NCI-H2196 (cell line): ENCODE results near the gene PPIA.
"Not testable (repeated sequence)": the region's sequence is repeated elsewhere in the genome, so short reads cannot be mapped to it uniquely, and the experiment has no call there.

Source experiments
- DNase-seq: peaks from one replicate; lab custom pipeline; 2025; ENCODE audit not compliant: unreplicated experiment; lab: John Stamatoyannopoulos, UW

PPIA gene

DNA sequence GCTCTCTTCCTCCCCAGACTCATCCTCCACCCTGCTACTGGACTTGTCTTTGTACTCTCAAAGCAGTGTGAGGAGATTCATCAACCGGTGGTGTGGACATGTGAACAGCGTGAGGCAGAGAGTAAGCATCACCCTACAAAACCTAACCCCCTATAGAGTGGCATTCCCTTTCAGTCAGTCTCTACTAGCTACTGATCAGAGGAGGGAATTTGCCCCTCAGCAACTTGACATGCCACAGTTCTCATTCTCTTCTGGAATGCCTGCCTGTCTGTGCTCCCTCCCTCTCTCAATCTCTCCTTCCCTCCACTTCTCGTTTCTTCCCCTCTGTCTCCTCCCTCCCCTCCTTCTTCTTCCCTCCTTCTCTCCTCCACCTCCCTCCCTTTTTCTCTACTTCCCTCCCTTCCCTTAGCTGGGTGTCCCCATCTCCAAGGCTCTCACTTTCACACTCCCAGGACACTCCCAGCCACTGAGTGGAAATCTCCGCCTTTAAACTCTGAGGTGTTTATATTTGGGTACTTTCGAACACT is 26.8 kb downstream of the PPIA start:
- DNase-seq = no peak

DNA sequence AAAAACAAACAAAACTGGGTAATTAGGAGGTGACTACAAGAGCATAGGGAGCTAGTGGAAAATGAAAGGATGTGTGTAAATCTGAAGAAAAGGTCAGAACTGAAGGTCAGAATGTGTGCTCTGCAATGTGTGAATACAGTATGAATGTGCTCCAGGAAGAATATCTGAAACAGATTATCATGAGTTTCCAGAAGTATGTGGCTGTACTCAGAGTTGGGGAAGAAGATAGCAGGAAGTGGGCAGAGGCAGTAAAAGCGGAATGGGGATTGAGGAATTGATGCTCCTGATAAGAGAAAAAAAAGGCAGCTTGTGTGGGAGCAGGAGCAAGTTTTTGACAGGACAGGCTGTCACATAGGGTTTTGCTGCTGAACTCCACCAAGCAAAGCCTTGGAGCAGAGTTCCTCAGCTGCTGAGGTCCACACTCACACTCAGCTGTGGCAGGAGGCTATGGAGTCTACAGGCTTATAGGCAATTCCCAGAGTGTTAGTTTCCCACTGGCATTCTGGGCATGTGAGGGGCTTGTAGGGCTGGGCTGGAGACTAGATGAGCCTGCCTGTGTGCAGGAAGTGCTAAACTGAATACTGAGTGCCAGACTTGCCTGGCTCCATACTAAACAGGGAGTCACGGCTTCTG is 28.5 kb downstream of the PPIA start:
- DNase-seq = no peak

DNA sequence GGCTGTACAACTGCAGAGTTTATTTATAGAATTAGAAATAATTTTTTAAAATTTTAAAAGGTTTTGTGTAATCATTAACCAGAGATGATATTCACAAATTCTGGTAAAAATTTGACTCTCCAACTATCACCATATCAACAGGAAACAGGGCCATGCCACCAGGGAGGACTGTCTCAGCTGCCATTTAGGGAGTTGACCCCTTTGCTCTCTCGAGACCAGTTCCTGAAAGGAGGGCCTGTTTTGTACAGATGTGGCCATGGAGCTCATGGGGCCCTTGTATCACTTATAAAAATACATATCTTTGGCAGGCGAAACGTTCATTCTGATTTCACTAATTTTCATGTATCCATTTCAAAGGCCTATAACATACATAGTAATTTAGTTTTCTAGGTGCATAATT is 31.1 kb downstream of the PPIA start:
- no peak for DNase-seq

DNA sequence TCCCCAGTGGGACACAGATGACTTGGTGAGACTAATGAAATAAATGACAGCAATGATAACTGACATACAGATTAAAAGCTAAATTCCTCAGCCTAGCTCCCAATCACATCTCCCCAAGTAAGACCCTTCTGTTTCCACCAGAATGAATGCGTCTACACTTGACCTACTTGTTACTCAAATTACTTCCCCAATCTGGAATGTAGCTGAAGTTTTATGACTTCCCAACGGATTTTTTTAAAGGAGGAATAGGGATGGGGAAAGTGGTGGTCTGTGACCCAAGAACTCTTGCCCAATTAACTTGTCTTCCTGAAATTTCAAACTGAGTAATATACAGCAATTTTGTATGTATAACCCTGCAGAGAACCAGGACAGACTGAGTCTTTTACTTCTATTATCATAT is 42.3 kb downstream of the PPIA start:
- DNase-seq = no peak

DNA sequence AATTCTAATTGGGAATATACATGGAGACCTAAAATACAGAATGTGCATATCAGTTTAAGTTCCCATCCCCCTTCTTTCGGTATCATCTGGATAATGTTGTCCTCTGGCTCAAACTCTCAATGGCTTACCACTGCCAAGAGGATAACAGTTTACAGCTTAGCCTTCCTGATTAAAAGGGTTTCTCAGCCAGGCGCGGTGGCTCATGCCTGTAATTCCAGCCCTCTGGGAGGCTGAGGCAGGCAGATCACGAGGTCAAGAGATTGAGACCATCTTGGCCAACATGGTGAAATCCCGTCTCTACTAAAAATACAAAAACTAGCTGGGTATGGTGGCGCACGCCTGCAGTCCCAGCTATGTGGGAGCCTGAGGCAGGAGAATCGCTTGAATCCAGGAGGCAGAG is 46.2 kb downstream of the PPIA start:
- DNase-seq = not testable (repeated sequence)

DNA sequence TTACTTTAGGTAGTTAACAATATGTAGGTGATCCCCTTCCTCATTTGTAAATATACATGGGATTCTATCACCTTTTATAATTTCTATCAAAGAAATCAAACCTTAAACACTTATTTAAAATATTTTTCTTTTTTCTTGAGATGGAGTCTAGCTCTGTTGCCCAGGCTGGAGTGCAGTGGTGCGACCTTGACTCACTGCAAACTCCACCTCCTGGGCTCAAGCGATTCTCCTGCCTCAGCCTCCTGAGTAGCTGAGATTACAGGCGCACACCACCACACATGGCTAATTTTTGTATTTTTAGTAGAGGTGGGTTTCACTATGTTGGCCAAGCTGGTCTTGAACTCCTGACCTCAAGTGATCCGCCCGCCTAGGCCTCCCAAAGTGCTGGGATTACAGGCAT is 47.0 kb downstream of the PPIA start:
- not testable (repeated sequence) for DNase-seq

DNA sequence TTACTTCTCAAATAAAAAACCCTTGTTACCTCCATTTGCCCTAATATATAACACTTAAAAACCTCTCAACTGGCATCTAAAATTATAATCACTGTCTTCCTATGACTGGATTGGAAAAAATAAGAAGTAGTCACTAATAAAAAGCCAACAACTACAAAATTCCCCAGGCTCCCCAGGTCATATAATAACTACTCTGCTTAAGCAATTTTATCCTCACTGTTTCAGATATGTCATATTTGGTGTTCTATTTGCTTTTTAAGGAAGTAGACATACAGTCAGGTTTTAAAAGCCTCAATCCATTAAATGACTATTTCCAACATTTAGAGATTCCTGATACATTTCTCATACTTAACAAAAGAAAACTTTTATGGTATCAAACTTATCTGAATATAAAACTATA is 49.0 kb downstream of the PPIA start:
- DNase-seq = no peak

DNA sequence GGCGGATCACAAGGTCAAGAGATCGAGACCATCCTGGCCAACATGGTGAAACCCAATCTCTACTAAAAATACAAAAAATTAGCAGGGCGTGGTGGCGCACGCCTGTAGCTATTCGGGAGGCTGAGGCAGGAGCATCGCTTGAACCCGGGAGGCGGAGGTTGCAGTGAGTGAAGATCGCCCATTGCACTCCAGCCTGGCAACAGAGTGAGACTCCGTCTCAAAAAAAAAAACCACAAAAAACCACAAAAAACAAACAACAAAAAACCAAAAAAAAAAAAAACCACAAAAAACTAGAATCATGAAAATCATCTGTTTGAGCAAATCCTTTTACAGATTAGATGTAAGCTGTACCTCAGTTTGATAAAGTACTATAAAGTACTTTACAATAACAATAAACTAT is 49.9 kb downstream of the PPIA start:
- DNase-seq = not testable (repeated sequence)

DNA sequence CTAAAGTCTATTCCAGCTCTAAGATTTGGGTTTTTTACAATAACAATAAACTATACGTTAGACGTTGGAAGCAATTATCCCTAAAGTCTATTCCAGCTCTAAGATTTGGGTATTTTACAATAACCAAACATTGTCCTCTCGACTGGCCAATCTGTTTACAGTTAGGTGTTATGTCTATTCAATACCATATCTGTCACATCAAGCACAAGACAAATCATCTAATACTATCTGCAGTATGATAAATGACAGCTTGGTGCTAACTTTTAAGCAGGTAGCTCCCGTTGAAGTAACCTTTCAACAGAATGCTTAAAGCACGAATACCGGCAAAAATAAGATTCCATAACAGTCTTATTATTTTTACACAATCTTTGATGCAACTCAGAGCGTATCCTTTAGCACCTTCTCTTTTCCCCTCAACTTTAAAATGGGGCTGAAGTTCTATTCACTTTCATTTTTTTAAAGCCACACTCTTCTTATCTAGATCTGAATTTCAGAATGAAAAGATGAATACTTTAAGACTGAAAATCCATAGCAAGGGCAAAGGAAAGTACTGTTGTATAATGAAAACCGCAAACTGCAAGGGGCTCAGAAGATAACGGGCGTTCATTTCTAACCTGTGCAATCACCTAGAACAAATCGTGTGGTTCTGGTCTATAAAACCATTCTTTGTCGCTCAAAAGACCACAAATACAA is 50.5 kb downstream of the PPIA start:
- no peak for DNase-seq

DNA sequence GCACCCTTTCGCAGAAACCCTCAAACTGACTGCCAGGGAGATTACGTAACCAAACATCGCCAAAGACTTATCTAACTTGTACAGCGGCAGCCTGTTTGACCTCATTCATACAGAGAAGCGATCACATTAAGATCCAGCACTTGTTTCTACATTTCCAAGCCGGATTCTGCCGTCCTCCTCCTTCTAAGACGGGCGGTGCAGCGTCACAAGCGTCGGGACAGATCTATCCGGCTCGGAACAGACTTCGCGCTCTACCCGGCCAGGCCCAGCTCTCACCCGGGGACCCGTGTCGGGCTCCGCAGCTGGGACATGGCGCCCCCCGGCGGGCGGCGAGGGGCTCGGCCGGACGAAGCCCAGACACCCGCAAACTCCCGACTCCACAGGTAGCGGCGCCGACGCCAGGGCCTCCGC is 51.0 kb downstream of the PPIA start:
- peak; percentile 88 for DNase-seq

DNA sequence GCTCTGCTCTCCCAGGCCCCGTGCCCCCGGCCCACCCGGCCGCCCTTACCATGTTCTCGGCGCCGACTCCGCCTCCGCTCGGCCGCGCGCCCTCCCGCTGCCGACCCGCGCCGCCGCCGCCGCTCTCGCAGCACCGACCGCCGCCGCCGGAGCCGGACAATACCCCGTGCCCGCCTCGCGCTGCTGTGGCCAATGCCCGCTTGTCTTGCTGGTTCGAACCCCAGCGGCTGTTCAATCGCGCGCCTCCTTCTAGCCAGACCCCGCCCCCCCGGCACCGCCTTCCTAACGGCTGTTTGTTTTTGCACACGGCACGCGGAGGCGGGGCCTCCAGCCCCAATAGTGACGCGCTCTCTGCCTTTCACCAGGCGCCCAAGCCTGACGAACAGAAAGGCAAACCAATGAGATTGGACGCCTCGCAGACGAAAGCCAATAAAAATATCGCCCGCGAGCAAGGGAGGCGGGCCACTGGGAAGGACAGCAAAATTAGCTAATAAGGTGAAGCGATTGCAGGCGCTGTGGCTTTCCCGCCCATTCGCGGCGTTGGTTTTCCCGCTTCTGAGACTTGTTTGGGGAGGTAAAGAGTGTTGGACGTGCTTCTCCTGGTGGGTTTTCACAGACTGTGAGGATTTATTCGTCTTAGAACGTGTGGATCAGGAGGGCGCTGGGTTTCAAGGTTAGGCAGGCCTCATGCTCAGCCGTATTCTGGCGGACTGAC is 51.6 kb downstream of the PPIA start, which contains the start of gene H2AZ2:
H2AZ2 (minus strand) TSS at position 168 of the 715 bp plus-strand sequence; CDS start at position 52, 116 bp downstream.
- DNase-seq = peak; percentile 99

DNA sequence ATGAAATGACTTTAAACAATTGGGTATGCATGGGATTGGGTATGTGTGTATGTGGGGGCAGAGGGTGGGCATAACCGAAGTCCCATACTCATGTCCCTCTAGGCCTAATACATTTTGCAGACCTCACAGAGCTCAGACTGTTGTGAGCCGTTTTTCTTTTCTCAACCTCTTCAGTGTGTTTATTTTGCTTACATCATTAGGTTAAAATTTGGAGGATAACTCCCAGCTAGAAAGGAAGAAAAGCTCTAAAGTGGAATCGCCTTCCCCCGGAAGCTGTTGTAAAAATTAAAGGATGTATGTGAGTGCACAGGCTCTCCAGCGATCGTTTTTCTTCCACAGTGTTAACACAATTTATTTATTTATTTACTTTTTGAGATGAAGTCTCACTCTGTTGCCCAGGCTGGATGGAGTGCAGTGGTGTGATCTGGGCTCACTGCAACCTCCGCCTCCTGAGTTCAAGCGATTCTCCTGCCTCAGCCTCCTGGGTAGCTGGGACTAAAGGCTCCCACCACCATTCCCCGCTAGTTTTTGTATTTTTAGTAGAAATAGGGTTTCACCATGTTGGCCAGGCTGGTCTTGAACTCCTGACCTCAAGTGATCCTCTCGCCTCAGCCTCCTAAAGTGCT is 52.9 kb downstream of the PPIA start:
- peak; percentile 35 for DNase-seq

DNA sequence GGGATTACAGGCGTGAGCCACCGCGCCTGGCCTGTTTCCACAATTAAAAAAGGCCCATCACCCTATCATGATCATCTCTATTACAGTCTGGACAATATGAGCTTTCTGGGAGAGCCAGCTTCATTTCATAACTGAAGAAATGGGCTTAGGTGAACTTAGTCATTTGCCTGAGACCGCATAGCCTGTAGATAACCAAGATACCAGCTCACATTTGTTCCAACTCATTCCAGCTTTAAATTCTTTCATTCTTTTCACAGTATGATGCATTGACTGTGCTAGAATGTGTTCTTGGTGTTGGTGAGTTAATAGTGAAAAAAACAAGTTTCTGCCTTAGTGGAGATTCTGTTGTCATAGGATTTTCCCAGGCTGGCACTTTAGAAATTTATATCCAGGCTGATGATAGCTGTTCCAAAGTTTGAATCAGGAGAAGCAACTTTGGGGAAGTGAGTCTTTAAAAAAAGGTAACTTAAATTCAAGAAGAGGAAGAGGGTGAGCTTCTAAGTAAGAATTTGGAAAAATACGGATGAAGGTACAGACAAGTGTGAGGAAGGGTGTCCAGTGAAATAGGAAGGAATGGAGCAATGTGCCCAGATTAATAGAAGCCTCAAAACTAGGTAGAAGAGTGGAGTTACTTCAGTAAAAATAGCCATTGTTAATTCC is 53.5 kb downstream of the PPIA start:
- DNase-seq = no peak

DNA sequence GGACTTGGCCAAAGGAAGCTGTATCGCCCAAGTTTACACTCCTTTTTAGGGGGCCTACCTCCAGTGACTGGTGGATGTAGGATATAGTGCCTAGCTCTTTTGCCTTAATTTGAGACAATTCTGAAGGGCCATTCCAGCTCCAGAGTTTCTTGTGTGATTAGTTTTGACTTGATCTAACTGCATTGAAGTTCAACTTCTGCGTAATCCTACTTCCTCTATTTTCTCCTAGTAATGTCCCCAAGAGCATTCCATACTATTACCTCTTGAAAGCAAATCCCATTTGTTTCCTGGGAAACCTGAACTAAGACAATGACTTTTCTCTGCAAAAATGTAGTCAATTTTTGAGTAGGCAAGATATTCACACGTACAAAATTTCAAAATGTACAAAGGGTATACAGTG is 56.1 kb downstream of the PPIA start:
- no peak for DNase-seq
